GM12878 (cell line): Measurements from ENCODE around the gene C17orf113. TPM values are rescaled to one million over a fixed set of nuclear protein-coding genes. Genes with fewer than 3 reads are reported as not detected.

Source experiments
- ATAC-seq: fragments of 200-7000 bp; cut with Tn5 transposase; 3 replicates; pipeline ENCODE4 v1.9.1; 2020; ENCODE audit warnings: mild to moderate bottlenecking, moderate library complexity
- BruUV-seq: library from RNA; stranded (reverse); fragments of 400-500 nt; replicated peaks from 2 replicates; lab custom pipeline; 2021; lab: Mats Ljungman, UMichigan
- CTCF ChIA-PET: fragments of 300-600 bp; sonication (Branson Sonifier 250); formaldehyde crosslinking; extraction: SDS; loops from one replicate; lab custom pipeline; 2021; ENCODE audit warnings: inconsistent platforms; lab: Yijun Ruan, JAX
- POLR2A ChIA-PET: fragments of 350-600 bp; formaldehyde crosslinking; extraction: SDS; loops from one replicate; lab custom pipeline; 2021; ENCODE audit warnings: inconsistent platforms; lab: Charles Lee
- RAD21 ChIA-PET: fragments of 300-600 bp; sonication (Branson Sonifier 250); formaldehyde crosslinking; loops from one replicate; lab custom pipeline; 2023; ENCODE audit warnings: antibody characterized with exemption; ENCODE audit not compliant: unreplicated experiment; lab: Charles Lee
- SMC1A ChIA-PET: fragments of 300-600 bp; sonication (Branson Sonifier 250); formaldehyde crosslinking; loops from one replicate; lab custom pipeline; 2023; ENCODE audit not compliant: unreplicated experiment, uncharacterized antibody; lab: Charles Lee
- DNase-seq: peaks from one replicate; pipeline ENCODE4 v3.0.0-alpha.2; 2011; ENCODE audit warnings: low read depth, low spot score
- FAIRE-seq: peaks from 3 replicates; lab custom pipeline; 2011; peaks lifted over from hg19 to GRCh38; lab: Jason Lieb, UNC
- H2AFZ ChIP-seq: 2 replicates; pipeline ENCODE4 v1.6.0; 2011; ENCODE audit warnings: low read depth, low read length, control low read depth; ENCODE audit not compliant: control insufficient read depth
- H3K27ac ChIP-seq: 2 replicates; pipeline ENCODE4 v1.5.1; 2011; ENCODE audit warnings: control low read depth; ENCODE audit not compliant: control insufficient read depth, insufficient read depth
- H3K27me3 ChIP-seq, 2 experiments: replicated peaks in 1 of 2; 2 replicates each; pipeline versions ENCODE4 v1.6.0 to v1.6.1; 2011; ENCODE audit warnings: low read length in 1 of 2; ENCODE audit not compliant: control insufficient read depth in 2 of 2, insufficient read depth in 2 of 2
- H3K36me3 ChIP-seq, 2 experiments: 2 replicates each; pipeline ENCODE4 v1.5.1; 2011; ENCODE audit warnings: low read length in 1 of 2; ENCODE audit not compliant: control insufficient read depth in 2 of 2, insufficient read depth in 2 of 2
- H3K4me1 ChIP-seq: 2 replicates; pipeline ENCODE4 v1.6.1; 2011; ENCODE audit warnings: mild to moderate bottlenecking, low read length, moderate library complexity, mixed read lengths; ENCODE audit not compliant: control insufficient read depth, insufficient read depth
- H3K4me2 ChIP-seq: 2 replicates; pipeline ENCODE4 v1.6.0; 2011; ENCODE audit warnings: control low read depth; ENCODE audit not compliant: control insufficient read depth, insufficient read depth
- H3K4me3 ChIP-seq: fragments of 200-600 bp; sonication (generic); 2 replicates; pipeline ENCODE4 v1.5.1; 2016
- H3K79me2 ChIP-seq: 2 replicates; pipeline ENCODE4 v1.6.0; 2011; ENCODE audit warnings: low read length; ENCODE audit not compliant: control insufficient read depth, insufficient read depth
- H3K9ac ChIP-seq: 2 replicates; pipeline ENCODE4 v1.8.0; 2011; ENCODE audit warnings: low read length, control low read depth, mixed read lengths; ENCODE audit not compliant: control insufficient read depth, insufficient read depth
- H3K9me3 ChIP-seq: replicated peaks from 3 replicates; pipeline ENCODE4 v1.5.1; 2011; ENCODE audit warnings: mild to moderate bottlenecking, low read length; ENCODE audit not compliant: control insufficient read depth, insufficient read depth
- H4K20me1 ChIP-seq: 2 replicates; pipeline ENCODE4 v1.6.0; 2011; ENCODE audit not compliant: control insufficient read depth, insufficient read depth
- E4F1 ChIP-seq: fragments of 450-650 bp; IDR thresholded peaks from 2 replicates; pipeline ENCODE4 v1.6.1; 2018; ENCODE audit warnings: borderline replicate concordance, mild to moderate bottlenecking; ENCODE audit not compliant: partially characterized antibody
- FOXK2 ChIP-seq: fragments of 450-650 bp; IDR thresholded peaks from 2 replicates; pipeline ENCODE4 v1.6.1; 2017; ENCODE audit warnings: mild to moderate bottlenecking, moderate library complexity
- GATAD2B ChIP-seq: fragments of 450-650 bp; conservative IDR thresholded peaks from 2 replicates; pipeline ENCODE4 v1.6.1; 2017; ENCODE audit warnings: low read depth, mild to moderate bottlenecking, moderate library complexity
- HCFC1 ChIP-seq: fragments of 150-350 bp; IDR thresholded peaks from 2 replicates; pipeline ENCODE4 v1.6.1; 2014; ENCODE audit warnings: low read length
- IKZF2 ChIP-seq, 2 experiments: fragments of 450-650 bp; IDR thresholded peaks; 2 replicates each; pipeline ENCODE4 v1.6.1; 2017; ENCODE audit warnings: mild to moderate bottlenecking in 2 of 2, moderate library complexity in 2 of 2
- JUNB ChIP-seq: IDR thresholded peaks from 2 replicates; pipeline ENCODE4 v1.6.1; 2016; ENCODE audit warnings: antibody characterized with exemption, mild to moderate bottlenecking
- MEF2B ChIP-seq: fragments of 450-650 bp; IDR thresholded peaks from 2 replicates; pipeline ENCODE4 v1.6.1; 2018; ENCODE audit warnings: mild to moderate bottlenecking, moderate library complexity; ENCODE audit not compliant: partially characterized antibody, poor library complexity, severe bottlenecking
- PML ChIP-seq: IDR thresholded peaks from 2 replicates; pipeline ENCODE4 v1.6.1; 2012; ENCODE audit warnings: low read length, inconsistent platforms
- POLR2A ChIP-seq: IDR thresholded peaks from 2 replicates; pipeline ENCODE4 v1.6.1; 2011; ENCODE audit warnings: low read depth, mild to moderate bottlenecking, low read length
- PRDM15 ChIP-seq: fragments of 450-650 bp; formaldehyde crosslinking; IDR thresholded peaks from 2 replicates; pipeline ENCODE4 v1.4.0; 2020; ENCODE audit warnings: mild to moderate bottlenecking, moderate library complexity
- RAD21 ChIP-seq: IDR thresholded peaks from 2 replicates; pipeline ENCODE4 v1.6.1; 2011; ENCODE audit warnings: mild to moderate bottlenecking, low read depth, low read length, moderate library complexity; ENCODE audit not compliant: insufficient read depth
- RCOR1 ChIP-seq: conservative IDR thresholded peaks from 2 replicates; pipeline ENCODE4 v1.6.1; 2012; ENCODE audit warnings: low read depth, low read length, improper control_type of control experiment
- SREBF2 ChIP-seq: IDR thresholded peaks from 2 replicates; pipeline ENCODE4 v1.6.1; 2012; ENCODE audit warnings: mild to moderate bottlenecking, low read length
- SUZ12 ChIP-seq: fragments of 200-600 bp; sonication (generic); IDR thresholded peaks from one replicate; pipeline ENCODE4 v1.6.1; 2018; ENCODE audit warnings: antibody characterized with exemption, mild to moderate bottlenecking; ENCODE audit not compliant: unreplicated experiment
- ZBTB40 ChIP-seq: fragments of 450-650 bp; IDR thresholded peaks from 2 replicates; pipeline ENCODE4 v1.6.1; 2016; ENCODE audit warnings: mild to moderate bottlenecking, moderate library complexity, borderline replicate concordance
- WGBS: methylation state at CpG from one replicate; pipeline ENCODE4 v1.1.6; 2016; ENCODE audit warnings: low lambda C conversion rate; ENCODE audit not compliant: insufficient replicate concordance, insufficient coverage; ENCODE audit errors: missing lambda C conversion rate; 5-methylcytosine and 5-hydroxymethylcytosine counted together
- in situ Hi-C: fragments of 300-500 bp; cut with MboI; formaldehyde crosslinking; loops from 9 replicates; pipeline ENCODE4 v1.14.3; 2018; ENCODE audit warnings: mixed read lengths
- intact Hi-C: fragments of 100-400 bp; cut with micrococcal nuclease; formaldehyde crosslinking; loops from one replicate; pipeline ENCODE4 v1.14.2; 2022; ENCODE audit not compliant: unreplicated experiment
- polyA plus RNA-seq, 11 experiments: library from polyadenylated mRNA; depleted of rRNA in 4 of 11; unstranded in 6 of 11; stranded (reverse) in 5 of 11; fragments of >200 nt; fragmentation: Nextera tagmentation in 4 of 11; fragmentation: Illumina TruSeq in 1 of 11; extraction: Ambion mirVana in 4 of 11; extraction: Trizol in 1 of 11; gene quantifications; 1 replicate in 1 of 11; 2 replicates in 10 of 11; pipeline versions ENCODE4 v1.2.1 to v1.2.3, GENCODE V29; 2011 to 2016; ENCODE audit warnings: inconsistent platforms in 2 of 11, missing spikeins in 2 of 11, low read depth in 1 of 11
- total RNA-seq, 4 experiments: library from RNA; depleted of rRNA in 3 of 4; stranded (reverse); fragments of >200 nt in 3 of 4; fragmentation: Illumina TruSeq in 1 of 4; extraction: Trizol in 1 of 4; gene quantifications; 2 replicates each; pipeline versions ENCODE4 v1.2.1 to v1.2.3, GENCODE V29; 2013 to 2021

C17orf113 gene
- total and polyA plus RNA-seq, 10 of the 15 experiments (the other 5 are each of a cell fraction or from before 2014, with no cell fraction given), result 0.03 to 0.17 (median 0.08) TPM; not detected in 3

- no peak overlapping the region for H3K9ac ChIP-seq
- DNase-seq, result no peak
- H3K9me3 ChIP-seq, result no peaks in the 10 kb centered on the region
- WGBS, result 39% methylated on average over 6 of the region's 6 CpGs
- ChIA-PET CTCF (interaction anchor here (1.9 to 2.4 kb wide), 2 partner anchors 8 to 10 kb away, joined by 6 to 10 read pairs; no protein-coding TSS in a partner anchor), POLR2A (no interaction called here), SMC1A (no interaction called here), RAD21 (no interaction called here)
- FAIRE-seq, result no peak
- no peaks in the 10 kb centered on the region for H3K79me2 ChIP-seq
- in situ Hi-C loops, result no loop called here
- no peaks in the 10 kb centered on the region for H3K36me3 ChIP-seq
- peaks cover 7 to 9% of the 10 kb centered on the region in 2 experiments for H3K27me3 ChIP-seq
- H3K4me1 ChIP-seq, result no peaks in the 10 kb centered on the region
- H3K27ac ChIP-seq, result no peak overlapping the region
- H4K20me1 ChIP-seq, result no peaks in the 10 kb centered on the region
- H3K4me3 ChIP-seq, result no peak overlapping the region
- intact Hi-C loops, result no loop called here
- no TSS peak for BruUV-seq
- no peak overlapping the region for H2AFZ ChIP-seq
- ATAC-seq, result no peak
- no peak overlapping the region for H3K4me2 ChIP-seq
- TF ChIP-seq PRDM15 (no peak), SREBF2 (no peak), MEF2B (no peak), PML (no peak), GATAD2B (no peak), E4F1 (no peak), POLR2A (no peak), RCOR1 (no peak), RAD21 (no peak), JUNB (no peak), IKZF2 (IDR thresholded peaks at IDR 0.05) (no peak), FOXK2 (no peak), SUZ12 (no peak), ZBTB40 (no peak), HCFC1 (no peak)
Measured at GRCh38 chr17:42075789-42076188, 25.4 kb upstream of the C17orf113 start.
